D721Med (cell line): ENCODE results near the gene LRRC8A.

ENCODE experiments used
- DNase-seq: peaks from one replicate; pipeline ENCODE4 v3.0.0; 2011; ENCODE audit warnings: low spot score; ENCODE audit not compliant: insufficient read length
- FAIRE-seq: peaks from 2 replicates; lab custom pipeline; 2011; peaks lifted over from hg19 to GRCh38; lab: Jason Lieb, UNC
- CTCF ChIP-seq: IDR thresholded peaks from 2 replicates; pipeline ENCODE4 v1.5.1; 2012; ENCODE audit warnings: mild to moderate bottlenecking, control low read depth; ENCODE audit not compliant: insufficient read depth; ENCODE audit errors: missing control alignments

Gene LRRC8A

GRCh38 chr9:128887914-128888350 is 6.0 kb downstream of the LRRC8A start:
- no peak for TF ChIP-seq CTCF
- FAIRE-seq (no peak), DNase-seq (no peak)

GRCh38 chr9:128891321-128892220 is 9.6 kb downstream of the LRRC8A start:
- DNase-seq, result no peak
- FAIRE-seq, result no peak
- TF ChIP-seq CTCF, result no peak

- no peak for DNase-seq
Observed at GRCh38 chr9:128892221-128892921, 10.4 kb downstream of the LRRC8A start.

GRCh38 chr9:128893354-128893753 is 11.4 kb downstream of the LRRC8A start:
- no peak for TF ChIP-seq CTCF
- FAIRE-seq, result no peak
- no peak for DNase-seq

More at GRCh38 chr9:128892221-128892921, 10.4 kb downstream of the LRRC8A start:
- no peak for TF ChIP-seq CTCF
- no peak for FAIRE-seq

GRCh38 chr9:128894764-128895163 is 12.8 kb downstream of the LRRC8A start:
- no peak for DNase-seq
- no peak for FAIRE-seq
- no peak for TF ChIP-seq CTCF

- DNase-seq (no peak), FAIRE-seq (no peak)
- no peak for TF ChIP-seq CTCF
Observed at GRCh38 chr9:128895556-128895955, 13.6 kb downstream of the LRRC8A start.

- DNase-seq (no peak), FAIRE-seq (no peak)
- TF ChIP-seq CTCF, result no peak
Observed at GRCh38 chr9:128898382-128898781, 16.4 kb downstream of the LRRC8A start.
